Activated naive CD8-positive, alpha-beta T cell treated with anti-CD3 and anti-CD28 coated beads, Interleukin-2, amount 10 ng/mL, durations not matched to agents 7 days and 5 days (primary cell): Measurements from ENCODE around the gene UBAC1. TPM values are rescaled to one million over a fixed set of nuclear protein-coding genes. Genes with fewer than 3 reads are reported as not detected.

Experiments used
- ATAC-seq: fragments of 150-1000 bp; cut with Tn5 transposase; one replicate; pipeline ENCODE4 v1.10.0; 2021; ENCODE audit warnings: low read depth, moderate library complexity
- POLR2A ChIA-PET: fragments of 350-600 bp; sonication (Branson Sonifier 250); formaldehyde crosslinking; loops from one replicate; lab custom pipeline; 2021; ENCODE audit warnings: antibody characterized with exemption; lab: Charles Lee
- DNase-seq: peaks from one replicate; pipeline ENCODE4 v3.0.0; 2021
- H3K27ac Mint-ChIP-seq: one replicate; pipeline ENCODE4 v1.8.0; 2022; ENCODE audit warnings: mild to moderate bottlenecking, mixed read lengths
- H3K27me3 Mint-ChIP-seq: one replicate; pipeline ENCODE4 v1.8.0; 2022; ENCODE audit warnings: mild to moderate bottlenecking, moderate library complexity, mixed read lengths
- H3K36me3 Mint-ChIP-seq: one replicate; pipeline ENCODE4 v1.8.0; 2021; ENCODE audit warnings: mild to moderate bottlenecking, mixed read lengths
- H3K4me1 Mint-ChIP-seq: one replicate; pipeline ENCODE4 v1.8.0; 2021; ENCODE audit warnings: mixed read lengths
- H3K4me3 Mint-ChIP-seq: one replicate; pipeline ENCODE4 v1.8.0; 2022; ENCODE audit warnings: mild to moderate bottlenecking, moderate library complexity, mixed read lengths
- H3K9me3 Mint-ChIP-seq: one replicate; pipeline ENCODE4 v1.8.0; 2021; ENCODE audit warnings: mixed read lengths
- total RNA-seq, 2 experiments: library from RNA; stranded (reverse); gene quantifications; one replicate each; pipeline ENCODE4 v1.2.3, GENCODE V29; 2021

Gene UBAC1
- total RNA-seq, 2 experiments from 2014 or later: 30.5 to 31.0 TPM

GRCh38 chr9:135978642-135979546 is 17.7 kb upstream of the UBAC1 start:
- POLR2A ChIA-PET: interaction anchor here (1.1 kb wide), 1 partner anchor 15 kb away, joined by 3 read pairs; no protein-coding TSS in a partner anchor
- Mint-ChIP-seq H3K36me3 (no peaks in the 10 kb centered on the region), H3K4me1 (peaks cover 6% of the 10 kb centered on the region), H3K4me3 (peak overlapping the region; percentile 56), H3K27ac (peak overlapping the region; percentile 61), H3K9me3 (no peaks in the 10 kb centered on the region), H3K27me3 (no peaks in the 10 kb centered on the region)
- peak; percentile 64 for DNase-seq
- peak; percentile 93 for ATAC-seq

DNA sequence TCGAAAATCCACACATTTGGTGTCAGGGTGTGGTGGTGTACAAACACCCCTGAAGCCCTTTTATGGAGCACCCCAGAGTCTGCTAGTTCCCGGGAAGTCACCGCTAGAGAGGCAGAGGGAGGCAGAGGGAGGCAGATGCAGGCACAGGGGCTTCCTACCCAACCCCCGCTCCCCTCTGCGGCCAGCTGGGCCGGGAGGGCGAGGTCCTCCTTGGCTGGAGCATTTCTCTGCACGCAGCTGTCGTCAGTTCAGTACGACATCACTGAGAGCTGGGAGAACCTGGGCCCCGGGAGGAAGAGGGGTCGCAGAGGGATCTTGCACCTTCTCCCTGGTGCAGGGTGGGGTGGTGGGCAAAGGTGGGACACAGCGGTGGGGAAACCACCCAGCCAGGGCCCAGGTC is 15.8 kb upstream of the UBAC1 start:
- Mint-ChIP-seq H3K27me3 (no peaks in the 10 kb centered on the region), H3K4me3 (no peak overlapping the region), H3K9me3 (no peaks in the 10 kb centered on the region), H3K27ac (no peak overlapping the region), H3K36me3 (no peaks in the 10 kb centered on the region), H3K4me1 (peaks cover 10% of the 10 kb centered on the region)
- POLR2A ChIA-PET: no interaction called here
- ATAC-seq: no peak
- DNase-seq: no peak

- Mint-ChIP-seq H3K27me3 (no peaks in the 10 kb centered on the region), H3K4me3 (no peak overlapping the region), H3K36me3 (no peaks in the 10 kb centered on the region), H3K4me1 (peaks cover 10% of the 10 kb centered on the region), H3K9me3 (no peaks in the 10 kb centered on the region), H3K27ac (no peak overlapping the region)
- POLR2A ChIA-PET: no interaction called here
- no peak for DNase-seq
- ATAC-seq: no peak
Measured at GRCh38 chr9:135976531-135976930, 15.4 kb upstream of the UBAC1 start.

DNA sequence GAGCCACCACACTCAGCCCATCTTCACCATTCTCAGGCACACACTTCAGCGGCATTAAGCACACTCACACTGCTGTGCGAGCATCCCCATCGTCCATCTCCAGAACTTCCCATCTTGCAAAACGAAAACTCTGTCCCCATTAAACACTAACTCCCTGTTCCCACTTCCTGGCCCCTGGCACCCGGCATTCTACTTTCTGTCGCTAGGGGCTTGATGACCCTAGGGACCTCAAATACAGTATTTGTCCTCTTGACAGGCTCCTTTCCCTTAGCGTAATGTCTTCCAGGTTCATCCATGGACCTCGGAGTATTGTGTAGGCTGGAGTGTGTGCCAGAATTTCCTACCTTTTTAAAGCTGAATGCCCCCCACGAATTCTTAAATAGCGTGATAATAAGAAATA is 14.7 kb upstream of the UBAC1 start:
- H3K27me3 Mint-ChIP-seq: no peaks in the 10 kb centered on the region
- no peaks in the 10 kb centered on the region for H3K36me3 Mint-ChIP-seq
- ATAC-seq (no peak), DNase-seq (no peak)
- no peaks in the 10 kb centered on the region for H3K9me3 Mint-ChIP-seq
- no peak overlapping the region for H3K4me3 Mint-ChIP-seq
- H3K27ac Mint-ChIP-seq: no peak overlapping the region
- POLR2A ChIA-PET: no interaction called here
- H3K4me1 Mint-ChIP-seq: peaks cover 10% of the 10 kb centered on the region

- DNase-seq (no peak), ATAC-seq (no peak)
- H3K4me3 Mint-ChIP-seq: no peak overlapping the region
- no peaks in the 10 kb centered on the region for H3K9me3 Mint-ChIP-seq
- no peak overlapping the region for H3K27ac Mint-ChIP-seq
- peaks cover 3% of the 10 kb centered on the region for H3K27me3 Mint-ChIP-seq
- H3K4me1 Mint-ChIP-seq: peaks cover 8% of the 10 kb centered on the region
- POLR2A ChIA-PET: no interaction called here
- H3K36me3 Mint-ChIP-seq: no peaks in the 10 kb centered on the region
Measured at GRCh38 chr9:135974220-135974573, 13.0 kb upstream of the UBAC1 start.

GRCh38 chr9:135973277-135974219 is 12.4 kb upstream of the UBAC1 start:
- Mint-ChIP-seq H3K9me3 (no peaks in the 10 kb centered on the region), H3K27ac (no peak overlapping the region), H3K27me3 (peaks cover 3% of the 10 kb centered on the region), H3K4me3 (no peak overlapping the region), H3K4me1 (peaks cover 3% of the 10 kb centered on the region), H3K36me3 (no peaks in the 10 kb centered on the region)
- no peak for ATAC-seq
- POLR2A ChIA-PET: no interaction called here
- no peak for DNase-seq

GRCh38 chr9:135971892-135972291 is 10.7 kb upstream of the UBAC1 start:
- Mint-ChIP-seq H3K27ac (no peak overlapping the region), H3K27me3 (peaks cover 5% of the 10 kb centered on the region), H3K4me3 (no peak overlapping the region), H3K4me1 (peaks cover 9% of the 10 kb centered on the region), H3K9me3 (no peaks in the 10 kb centered on the region), H3K36me3 (no peaks in the 10 kb centered on the region)
- ATAC-seq (peak; percentile 27), DNase-seq (peak; percentile 70)
- POLR2A ChIA-PET: no interaction called here

- no peak for ATAC-seq
- Mint-ChIP-seq H3K27me3 (peaks cover 5% of the 10 kb centered on the region), H3K4me3 (no peak overlapping the region), H3K4me1 (peaks cover 12% of the 10 kb centered on the region), H3K36me3 (no peaks in the 10 kb centered on the region), H3K9me3 (no peaks in the 10 kb centered on the region), H3K27ac (no peak overlapping the region)
- POLR2A ChIA-PET: no interaction called here
- no peak for DNase-seq
Measured at GRCh38 chr9:135971111-135971766, 10.1 kb upstream of the UBAC1 start.

GRCh38 chr9:135970128-135970815 is 9.1 kb upstream of the UBAC1 start:
- ATAC-seq (no peak), DNase-seq (no peak)
- Mint-ChIP-seq H3K27ac (no peak overlapping the region), H3K27me3 (peaks cover 5% of the 10 kb centered on the region), H3K4me1 (peaks cover 12% of the 10 kb centered on the region), H3K4me3 (no peak overlapping the region), H3K36me3 (no peaks in the 10 kb centered on the region), H3K9me3 (no peaks in the 10 kb centered on the region)
- POLR2A ChIA-PET: interaction anchor here (0.5 kb wide), 1 partner anchor 9 kb away, joined by 3 read pairs; the partner anchor contains the start of gene UBAC1

DNA sequence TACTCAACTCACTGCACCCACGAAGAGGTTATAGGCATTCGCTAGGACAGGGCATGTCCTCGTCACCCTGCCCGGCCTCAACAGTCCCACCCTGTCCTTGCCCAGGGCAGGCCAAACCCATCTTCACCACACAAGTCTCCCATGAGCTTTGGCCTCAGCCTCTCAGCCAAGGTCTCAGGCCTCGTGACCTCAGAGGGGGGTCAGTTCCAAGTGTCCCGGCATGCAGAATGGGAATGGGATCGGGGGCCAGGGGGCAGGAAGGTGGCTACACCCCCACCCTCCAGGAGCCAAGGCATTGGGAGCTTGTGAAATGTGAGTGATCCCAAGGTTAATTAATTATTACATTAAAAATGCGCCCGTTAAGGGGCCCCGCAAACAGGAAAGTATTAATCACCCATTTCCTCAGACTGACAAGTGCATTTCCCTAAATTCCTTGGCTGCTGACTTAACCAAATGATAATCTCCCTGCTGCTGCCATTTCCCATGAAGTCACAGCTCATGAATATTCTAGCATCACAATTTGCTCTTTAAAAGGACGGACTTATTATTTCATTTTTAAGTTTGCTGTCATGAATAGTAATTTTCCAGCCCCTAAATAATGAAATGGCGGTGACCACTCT is 8.0 kb upstream of the UBAC1 start:
- Mint-ChIP-seq H3K27me3 (peaks cover 5% of the 10 kb centered on the region), H3K36me3 (no peaks in the 10 kb centered on the region), H3K27ac (no peak overlapping the region), H3K9me3 (no peaks in the 10 kb centered on the region), H3K4me1 (peaks cover 12% of the 10 kb centered on the region), H3K4me3 (no peak overlapping the region)
- no peak for ATAC-seq
- no peak for DNase-seq
- POLR2A ChIA-PET: no interaction called here

DNA sequence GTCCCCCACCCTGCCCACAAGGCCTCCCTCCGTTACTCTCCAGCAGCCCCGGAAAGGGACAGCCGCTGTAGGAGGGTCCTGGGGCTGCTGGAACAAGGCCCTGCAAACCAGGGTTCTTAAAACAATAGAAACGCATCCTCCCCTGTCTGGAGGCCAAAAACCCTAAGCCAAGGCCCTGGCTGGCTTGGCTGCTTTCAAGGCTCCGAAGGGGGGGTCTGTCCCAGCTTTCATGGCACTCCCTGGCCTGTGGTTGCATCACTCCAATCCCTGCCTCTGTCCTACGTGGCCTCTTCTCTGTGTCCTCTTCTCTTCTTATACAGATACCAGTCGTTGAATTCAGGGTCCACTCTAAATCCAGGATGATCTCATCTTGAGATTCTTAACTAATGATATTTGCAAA is 7.4 kb upstream of the UBAC1 start:
- POLR2A ChIA-PET: no interaction called here
- Mint-ChIP-seq H3K27me3 (peaks cover 5% of the 10 kb centered on the region), H3K4me1 (peaks cover 12% of the 10 kb centered on the region), H3K4me3 (no peak overlapping the region), H3K9me3 (no peaks in the 10 kb centered on the region), H3K36me3 (no peaks in the 10 kb centered on the region), H3K27ac (no peak overlapping the region)
- DNase-seq: no peak
- ATAC-seq: no peak

- POLR2A ChIA-PET: interaction anchor here (1.2 kb wide), 1 partner anchor 22 kb away, joined by 3 read pairs; no protein-coding TSS in a partner anchor
- peaks cover 5% of the 10 kb centered on the region for H3K27me3 Mint-ChIP-seq
- no peak overlapping the region for H3K4me3 Mint-ChIP-seq
- peaks cover 10% of the 10 kb centered on the region for H3K4me1 Mint-ChIP-seq
- no peak overlapping the region for H3K27ac Mint-ChIP-seq
- no peaks in the 10 kb centered on the region for H3K9me3 Mint-ChIP-seq
- ATAC-seq: no peak
- DNase-seq: no peak
- no peaks in the 10 kb centered on the region for H3K36me3 Mint-ChIP-seq
Measured at GRCh38 chr9:135968083-135968476, 6.9 kb upstream of the UBAC1 start.
